ENCODE measurements around the gene MYO9B. TPM values are rescaled to one million over a fixed set of nuclear protein-coding genes. Genes with fewer than 3 reads are reported as not detected.

Gene MYO9B
- total and polyA plus RNA-seq, 3 experiments from 2014 or later: 24.9 to 108 (median 104) TPM

DNA sequence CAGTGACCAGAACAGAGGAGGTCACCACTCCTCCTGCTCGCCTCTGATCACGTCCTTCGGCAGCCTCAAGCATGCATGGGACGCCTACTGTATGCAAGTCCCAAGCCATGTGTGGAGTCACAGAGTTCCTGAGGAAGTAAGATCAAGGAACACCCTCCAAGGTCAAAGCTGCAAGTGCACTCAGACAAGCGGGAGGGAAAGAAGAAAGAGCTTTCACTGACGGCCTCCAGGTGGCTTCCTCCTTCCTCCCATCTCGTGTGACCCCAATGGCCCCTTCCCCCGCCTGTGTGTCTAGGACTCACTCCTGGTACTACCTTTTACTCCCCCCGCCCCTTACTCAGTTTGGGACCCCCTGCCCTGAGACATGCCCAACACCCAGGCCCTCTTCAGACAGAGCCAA, 6.4 kb upstream of the MYO9B start:
- H3K27me3 Mint-ChIP-seq: no peaks in the 10 kb centered on the region
- H3K27me3 ChIP-seq (ENCODE audit: insufficient read depth, low read length, poor library complexity, severe bottlenecking): no peaks in the 10 kb centered on the region
- H3K4me3 Mint-ChIP-seq: peak overlapping the region in 1 of 7 donors; percentile 73
- peak overlapping the region in 1 of 8 donors; percentile 41 for H3K27ac Mint-ChIP-seq
- no peaks in the 10 kb centered on the region for H3K36me3 ChIP-seq (ENCODE audit: insufficient read depth, low read length)
- DNase-seq: no peak
- H3K9me3 Mint-ChIP-seq: no peaks in the 10 kb centered on the region
- H3K4me1 Mint-ChIP-seq: peaks cover 28 to 52% (median 44%) of the 10 kb centered on the region in 3 donors
- H3K36me3 Mint-ChIP-seq: peaks cover 0 to 47% (median 1%) of the 10 kb centered on the region in 3 donors
- H3K4me1 ChIP-seq (ENCODE audit: insufficient read depth, low read length): peaks cover 22% of the 10 kb centered on the region
- POLR2A ChIA-PET: no interaction called here
- no peak overlapping the region for H3K27ac ChIP-seq (ENCODE audit: low read depth, low read length)
- CTCF ChIA-PET: interaction anchor here (0.7 to 1.6 kb wide), 7 partner anchors 10 to 214 kb away, joined by 3 to 7 read pairs (median 4); partner anchors contain the start of gene BABAM1
- no peaks in the 10 kb centered on the region for H3K9me3 ChIP-seq (ENCODE audit: low read length)
- H3K4me3 ChIP-seq (ENCODE audit: low read length): no peak overlapping the region

- POLR2A ChIA-PET: no interaction called here
- DNase-seq: no peak
- H3K36me3 ChIP-seq (ENCODE audit: insufficient read depth, low read length): no peaks in the 10 kb centered on the region
These were observed 5.2 kb upstream of the MYO9B start for GRCh38 chr19:17070421-17070820.

DNA sequence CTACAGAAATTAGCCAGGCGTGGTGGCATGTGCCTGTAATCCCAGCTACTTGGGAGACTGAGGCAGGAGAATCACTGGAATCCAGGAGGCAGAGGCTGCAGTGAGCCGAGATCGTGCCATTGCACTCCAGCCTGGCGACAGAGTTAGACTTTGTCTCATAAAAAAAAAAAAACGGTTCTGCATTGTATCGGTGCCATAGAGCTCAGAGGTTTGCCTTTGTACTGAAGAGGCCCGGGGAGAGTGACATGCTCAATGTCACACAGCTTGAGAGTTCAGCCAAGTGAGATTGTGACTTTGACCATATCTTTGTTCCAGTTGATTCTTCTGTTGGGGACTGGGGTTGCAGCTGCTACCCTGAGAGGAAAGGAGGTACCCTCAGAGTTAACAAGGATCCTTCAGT, 4.7 kb upstream of the MYO9B start:
- CTCF ChIA-PET: no interaction called here
- no peaks in the 10 kb centered on the region for H3K27me3 Mint-ChIP-seq

More at GRCh38 chr19:17070421-17070820, 5.2 kb upstream of the MYO9B start:
- Mint-ChIP-seq H3K4me3 (no peak overlapping the region), H3K27ac (no peak overlapping the region), H3K4me1 (peaks cover 23 to 51% (median 39%) of the 10 kb centered on the region in 3 donors), H3K36me3 (peaks cover 0 to 54% (median 0%) of the 10 kb centered on the region in 3 donors), H3K9me3 (no peaks in the 10 kb centered on the region), H3K27me3 (no peaks in the 10 kb centered on the region)
- Histone ChIP-seq H3K27me3 (ENCODE audit: insufficient read depth, low read length, poor library complexity, severe bottlenecking) (no peaks in the 10 kb centered on the region), H3K27ac (ENCODE audit: low read depth, low read length) (no peak overlapping the region), H3K9me3 (ENCODE audit: low read length) (no peaks in the 10 kb centered on the region), H3K4me1 (ENCODE audit: insufficient read depth, low read length) (peaks cover 17% of the 10 kb centered on the region), H3K4me3 (ENCODE audit: low read length) (no peak overlapping the region)
- CTCF ChIA-PET: no interaction called here

DNA sequence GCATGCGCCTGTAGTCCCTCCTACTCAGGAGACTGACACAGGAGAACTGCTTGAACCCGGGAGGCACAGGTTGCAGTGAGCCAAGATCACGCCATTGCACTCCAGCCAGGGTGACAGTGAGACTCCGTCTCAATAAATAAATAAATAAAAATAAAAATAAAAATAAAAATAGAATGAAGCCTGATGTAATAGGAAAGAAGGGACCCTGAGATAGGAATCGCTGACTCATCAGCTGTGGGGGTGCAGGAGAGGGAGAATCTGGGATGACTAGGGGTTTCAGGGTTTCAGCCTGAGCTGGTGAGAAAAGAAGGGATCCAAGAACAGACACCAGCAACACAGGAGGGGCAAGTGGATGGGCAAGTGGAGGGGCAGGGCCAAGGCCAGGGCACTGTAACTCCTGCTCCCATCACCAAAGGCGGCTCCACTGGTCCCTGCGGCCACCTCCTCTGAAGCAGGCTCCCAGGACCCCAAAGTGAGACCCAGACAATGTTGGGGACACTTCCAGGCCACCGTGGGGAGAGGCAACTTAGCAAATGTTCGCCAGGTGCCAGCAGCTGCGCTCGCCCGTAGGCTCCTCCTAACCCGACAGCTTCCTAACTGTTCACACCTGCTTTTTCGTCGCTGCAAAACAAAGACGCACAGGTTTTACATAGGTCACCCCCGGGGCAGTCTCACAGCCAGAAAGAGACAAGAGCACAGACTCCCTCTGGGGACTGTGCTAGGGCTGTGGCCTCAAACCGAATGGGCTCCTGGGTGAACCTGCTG, 1.5 kb upstream of the MYO9B start:
- peaks cover 41 to 63% (median 46%) of the 10 kb centered on the region in 3 donors for H3K4me1 Mint-ChIP-seq
- H3K27ac Mint-ChIP-seq: peak overlapping the region; percentile 90 to 99 (median 98)
- peak overlapping the region; percentile 86 for H3K4me3 ChIP-seq (ENCODE audit: low read length)
- peak overlapping the region; percentile 88 for H3K27ac ChIP-seq (ENCODE audit: low read depth, low read length)
- CTCF ChIA-PET: interaction anchor here (0.9 to 2.7 kb wide), 7 partner anchors 51 to 209 kb away, joined by 3 to 7 read pairs (median 4); partner anchors contain the start of genes ANKLE1 and OCEL1
- H3K27me3 Mint-ChIP-seq: no peaks in the 10 kb centered on the region
- H3K36me3 ChIP-seq (ENCODE audit: insufficient read depth, low read length): no peaks in the 10 kb centered on the region
- H3K9me3 ChIP-seq (ENCODE audit: low read length): no peaks in the 10 kb centered on the region
- peak overlapping the region; percentile 96 to 100 (median 98) for H3K4me3 Mint-ChIP-seq
- peak in 4 of 5 donors; percentile 7 to 52 (median 20) for DNase-seq
- peaks cover 0 to 56% (median 0%) of the 10 kb centered on the region in 3 donors for H3K36me3 Mint-ChIP-seq
- H3K27me3 ChIP-seq (ENCODE audit: insufficient read depth, low read length, poor library complexity, severe bottlenecking): no peaks in the 10 kb centered on the region
- POLR2A ChIA-PET: interaction anchor here (1.1 to 2.8 kb wide), 6 partner anchors 8 to 259 kb away, joined by 3 to 10 read pairs (median 4); partner anchors contain the start of gene OCEL1
- peaks cover 0 to 2% (median 0%) of the 10 kb centered on the region in 5 donors for H3K9me3 Mint-ChIP-seq
- H3K4me1 ChIP-seq (ENCODE audit: insufficient read depth, low read length): peaks cover 31% of the 10 kb centered on the region

More for the DNA sequence above, 4.7 kb upstream of the MYO9B start:
- Histone ChIP-seq H3K27ac (ENCODE audit: low read depth, low read length) (no peak overlapping the region), H3K27me3 (ENCODE audit: insufficient read depth, low read length, poor library complexity, severe bottlenecking) (no peaks in the 10 kb centered on the region), H3K36me3 (ENCODE audit: insufficient read depth, low read length) (no peaks in the 10 kb centered on the region), H3K4me3 (ENCODE audit: low read length) (no peak overlapping the region), H3K4me1 (ENCODE audit: insufficient read depth, low read length) (peaks cover 15% of the 10 kb centered on the region), H3K9me3 (ENCODE audit: low read length) (no peaks in the 10 kb centered on the region)
- DNase-seq: no peak
- peak overlapping the region in 2 of 8 donors; percentile 55 to 74 for H3K27ac Mint-ChIP-seq
- POLR2A ChIA-PET: no interaction called here
- peaks cover 0 to 55% (median 0%) of the 10 kb centered on the region in 3 donors for H3K36me3 Mint-ChIP-seq
- H3K9me3 Mint-ChIP-seq: peaks cover 0 to under 1% (median 0%) of the 10 kb centered on the region in 5 donors
- H3K4me3 Mint-ChIP-seq: no peak overlapping the region
- H3K4me1 Mint-ChIP-seq: peaks cover 23 to 47% (median 35%) of the 10 kb centered on the region in 3 donors

GRCh38 chr19:17074634-17075034, 943 bp upstream of the MYO9B start:
- Histone ChIP-seq H3K4me3 (ENCODE audit: low read length) (peak overlapping the region; percentile 86), H3K27me3 (ENCODE audit: insufficient read depth, low read length, poor library complexity, severe bottlenecking) (no peaks in the 10 kb centered on the region), H3K27ac (ENCODE audit: low read depth, low read length) (peak overlapping the region; percentile 88), H3K9me3 (ENCODE audit: low read length) (no peaks in the 10 kb centered on the region), H3K4me1 (ENCODE audit: insufficient read depth, low read length) (peaks cover 37% of the 10 kb centered on the region), H3K36me3 (ENCODE audit: insufficient read depth, low read length) (no peaks in the 10 kb centered on the region)
- peaks cover 47 to 69% (median 52%) of the 10 kb centered on the region in 3 donors for H3K4me1 Mint-ChIP-seq
- peak overlapping the region; percentile 96 to 100 (median 98) for H3K4me3 Mint-ChIP-seq
- peaks cover 0 to 2% (median 0%) of the 10 kb centered on the region in 5 donors for H3K9me3 Mint-ChIP-seq
- peak in 1 of 5 donors; percentile 10 for DNase-seq
- ChIA-PET POLR2A (interaction anchor here (1.1 to 2.8 kb wide), 7 partner anchors 9 to 258 kb away, joined by 3 to 10 read pairs (median 5); partner anchors contain the start of genes OCEL1 and USE1), CTCF (interaction anchor here (1.3 to 2.7 kb wide), 6 partner anchors 51 to 207 kb away, joined by 3 to 7 read pairs (median 5); partner anchors contain the start of genes ANKLE1 and OCEL1)
- peak overlapping the region; percentile 90 to 99 (median 98) for H3K27ac Mint-ChIP-seq
- H3K36me3 Mint-ChIP-seq: peaks cover 0 to 53% (median 0%) of the 10 kb centered on the region in 3 donors
- H3K27me3 Mint-ChIP-seq: no peaks in the 10 kb centered on the region

DNA sequence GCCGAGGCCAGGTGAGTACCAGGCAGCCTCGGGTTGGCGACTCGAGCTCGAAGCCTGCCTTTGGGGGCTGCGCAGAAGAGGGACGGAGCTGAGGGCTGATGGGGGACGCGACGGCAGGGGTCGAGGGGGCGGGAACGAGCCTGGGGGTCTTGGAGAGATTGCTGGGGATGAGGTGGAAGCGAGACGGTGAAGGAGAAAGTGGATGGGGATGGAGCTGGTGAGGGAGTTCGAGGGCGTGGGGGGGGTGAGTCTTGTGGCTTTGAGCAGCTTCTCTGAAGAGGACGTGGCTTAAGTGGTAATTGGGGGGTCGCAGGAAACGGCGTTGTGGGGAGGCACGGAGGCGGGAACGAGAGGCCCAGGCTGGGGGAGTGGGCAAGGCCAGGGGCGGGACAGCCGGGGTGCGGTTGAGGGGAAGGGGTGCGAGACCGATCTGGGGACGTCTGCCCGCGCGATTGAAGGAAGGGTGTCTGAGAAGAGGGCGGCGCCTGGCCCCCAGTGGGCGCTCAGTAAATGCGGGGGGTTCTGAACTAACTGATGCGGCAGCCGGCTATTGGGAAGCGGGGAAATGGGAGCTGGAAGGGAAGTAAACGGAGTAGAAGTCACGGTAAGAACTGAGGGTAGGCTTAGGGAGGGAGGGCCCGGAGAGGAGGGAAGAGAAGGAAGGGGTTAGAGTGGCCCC, 426 bp downstream of the MYO9B start:
- H3K27me3 Mint-ChIP-seq: no peaks in the 10 kb centered on the region

GRCh38 chr19:17076543-17076991, 990 bp downstream of the MYO9B start:
- peaks cover 0 to 40% (median 0%) of the 10 kb centered on the region in 3 donors for H3K36me3 Mint-ChIP-seq
- H3K4me3 Mint-ChIP-seq: peak overlapping the region; percentile 91 to 100 (median 99)
- no peaks in the 10 kb centered on the region for H3K27me3 ChIP-seq (ENCODE audit: insufficient read depth, low read length, poor library complexity, severe bottlenecking)
- ChIA-PET POLR2A (interaction anchor here (0.6 to 2.7 kb wide), 9 partner anchors 49 to 190 kb away, joined by 3 to 19 read pairs (median 5); partner anchors contain the start of genes OCEL1 and USE1), CTCF (interaction anchor here (0.6 to 2.7 kb wide), 6 partner anchors 11 to 159 kb away, joined by 3 to 7 read pairs (median 4); no protein-coding TSS in a partner anchor)
- no peaks in the 10 kb centered on the region for H3K9me3 ChIP-seq (ENCODE audit: low read length)
- peaks cover 47% of the 10 kb centered on the region for H3K4me1 ChIP-seq (ENCODE audit: insufficient read depth, low read length)
- H3K4me3 ChIP-seq (ENCODE audit: low read length): peak overlapping the region; percentile 72
- H3K9me3 Mint-ChIP-seq: peaks cover 0 to 2% (median 0%) of the 10 kb centered on the region in 5 donors
- H3K4me1 Mint-ChIP-seq: peaks cover 57 to 76% (median 62%) of the 10 kb centered on the region in 3 donors
- peak in 3 of 5 donors; percentile 10 to 30 (median 12) for DNase-seq
- H3K27me3 Mint-ChIP-seq: no peaks in the 10 kb centered on the region
- H3K36me3 ChIP-seq (ENCODE audit: insufficient read depth, low read length): no peaks in the 10 kb centered on the region
- H3K27ac Mint-ChIP-seq: peak overlapping the region; percentile 77 to 99 (median 98)
- H3K27ac ChIP-seq (ENCODE audit: low read depth, low read length): peak overlapping the region; percentile 73

More for the DNA sequence above, 426 bp downstream of the MYO9B start:
- H3K4me3 Mint-ChIP-seq: peak overlapping the region; percentile 91 to 100 (median 99)
- no peaks in the 10 kb centered on the region for H3K9me3 ChIP-seq (ENCODE audit: low read length)
- H3K4me1 ChIP-seq (ENCODE audit: insufficient read depth, low read length): peaks cover 47% of the 10 kb centered on the region
- H3K36me3 Mint-ChIP-seq: peaks cover 0 to 45% (median 0%) of the 10 kb centered on the region in 3 donors
- ChIA-PET CTCF (interaction anchor here (0.6 to 2.7 kb wide), 7 partner anchors 10 to 257 kb away, joined by 3 to 7 read pairs (median 3); no protein-coding TSS in a partner anchor), POLR2A (interaction anchor here (0.6 to 2.8 kb wide), 9 partner anchors 10 to 191 kb away, joined by 3 to 19 read pairs (median 5); partner anchors contain the start of genes OCEL1 and USE1)
- H3K27me3 ChIP-seq (ENCODE audit: insufficient read depth, low read length, poor library complexity, severe bottlenecking): no peaks in the 10 kb centered on the region
- peak overlapping the region; percentile 72 for H3K4me3 ChIP-seq (ENCODE audit: low read length)
- H3K27ac Mint-ChIP-seq: peak overlapping the region; percentile 83 to 99 (median 98)
- no peaks in the 10 kb centered on the region for H3K36me3 ChIP-seq (ENCODE audit: insufficient read depth, low read length)
- peak; percentile 50 to 82 (median 59) for DNase-seq
- H3K27ac ChIP-seq (ENCODE audit: low read depth, low read length): peak overlapping the region; percentile 73
- H3K9me3 Mint-ChIP-seq: peaks cover 0 to 2% (median 0%) of the 10 kb centered on the region in 5 donors
- H3K4me1 Mint-ChIP-seq: peaks cover 55 to 72% (median 62%) of the 10 kb centered on the region in 3 donors

Measured in CD8-positive, alpha-beta memory T cell (primary cell).